ENCODE measurements around the gene HHIP. TPM values are rescaled to one million over a fixed set of nuclear protein-coding genes. Genes with fewer than 3 reads are reported as not detected.

Gene HHIP
- total RNA-seq, 1 experiment from 2014 or later, result 0.32 TPM

DNA sequence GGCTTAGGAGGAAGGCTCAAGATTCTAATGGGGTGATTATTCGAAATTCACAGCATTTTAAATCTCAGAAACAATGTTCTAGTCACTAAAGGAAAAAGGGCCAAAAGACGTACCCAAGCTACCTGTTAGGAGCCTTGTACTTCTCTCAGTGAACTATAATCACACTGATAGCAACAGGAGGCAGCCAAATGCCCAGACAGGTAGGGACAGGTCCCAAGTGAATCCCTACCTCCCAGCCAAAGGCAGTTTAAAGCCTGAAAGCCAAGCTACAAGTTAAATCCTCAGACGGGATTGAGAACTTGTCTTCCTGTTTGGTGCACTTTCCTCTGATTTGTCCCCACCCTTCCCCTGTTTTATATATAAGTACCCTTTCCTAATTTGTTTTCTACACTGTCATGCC is 24.3 kb upstream of the HHIP start:
- Mint-ChIP-seq H3K9me3 (ENCODE audit: unreplicated experiment) (no peaks in the 10 kb centered on the region), H3K4me1 (ENCODE audit: low read depth, unreplicated experiment) (no peaks in the 10 kb centered on the region), H3K27ac (ENCODE audit: unreplicated experiment) (no peak overlapping the region), H3K4me3 (ENCODE audit: unreplicated experiment) (no peak overlapping the region), H3K27me3 (ENCODE audit: insufficient read depth, unreplicated experiment) (peaks cover 2% of the 10 kb centered on the region), H3K36me3 (ENCODE audit: insufficient read depth, unreplicated experiment) (no peaks in the 10 kb centered on the region)
- ChIA-PET POLR2A (no interaction called here), CTCF (no interaction called here)
- Histone ChIP-seq H3K9me3 (no peaks in the 10 kb centered on the region), H3K36me3 (ENCODE audit: control insufficient read depth, insufficient read depth, low read length) (no peaks in the 10 kb centered on the region), H3K4me1 (no peaks in the 10 kb centered on the region), H3K4me3 (ENCODE audit: low read depth, low read length) (no peak overlapping the region), H3K27me3 (replicated peaks; ENCODE audit: control insufficient read depth, insufficient read depth, low read length) (no peaks in the 10 kb centered on the region)
- intact Hi-C loops (cut with micrococcal nuclease; ENCODE audit: unreplicated experiment), result no loop called here
- BruUV-seq (replicated peaks), result no TSS peak
- DNase-seq, result no peak
- TF ChIP-seq, protein P1, sequence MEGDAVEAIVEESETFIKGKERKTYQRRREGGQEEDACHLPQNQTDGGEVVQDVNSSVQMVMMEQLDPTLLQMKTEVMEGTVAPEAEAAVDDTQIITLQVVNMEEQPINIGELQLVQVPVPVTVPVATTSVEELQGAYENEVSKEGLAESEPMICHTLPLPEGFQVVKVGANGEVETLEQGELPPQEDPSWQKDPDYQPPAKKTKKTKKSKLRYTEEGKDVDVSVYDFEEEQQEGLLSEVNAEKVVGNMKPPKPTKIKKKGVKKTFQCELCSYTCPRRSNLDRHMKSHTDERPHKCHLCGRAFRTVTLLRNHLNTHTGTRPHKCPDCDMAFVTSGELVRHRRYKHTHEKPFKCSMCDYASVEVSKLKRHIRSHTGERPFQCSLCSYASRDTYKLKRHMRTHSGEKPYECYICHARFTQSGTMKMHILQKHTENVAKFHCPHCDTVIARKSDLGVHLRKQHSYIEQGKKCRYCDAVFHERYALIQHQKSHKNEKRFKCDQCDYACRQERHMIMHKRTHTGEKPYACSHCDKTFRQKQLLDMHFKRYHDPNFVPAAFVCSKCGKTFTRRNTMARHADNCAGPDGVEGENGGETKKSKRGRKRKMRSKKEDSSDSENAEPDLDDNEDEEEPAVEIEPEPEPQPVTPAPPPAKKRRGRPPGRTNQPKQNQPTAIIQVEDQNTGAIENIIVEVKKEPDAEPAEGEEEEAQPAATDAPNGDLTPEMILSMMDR (IDR thresholded peaks at IDR 0.05; ENCODE audit: insufficient read depth in 1 of 2, low read depth in 1 of 2, low read length in 1 of 2, severe bottlenecking in 1 of 2, unreplicated experiment in 1 of 2), result no peak

DNA sequence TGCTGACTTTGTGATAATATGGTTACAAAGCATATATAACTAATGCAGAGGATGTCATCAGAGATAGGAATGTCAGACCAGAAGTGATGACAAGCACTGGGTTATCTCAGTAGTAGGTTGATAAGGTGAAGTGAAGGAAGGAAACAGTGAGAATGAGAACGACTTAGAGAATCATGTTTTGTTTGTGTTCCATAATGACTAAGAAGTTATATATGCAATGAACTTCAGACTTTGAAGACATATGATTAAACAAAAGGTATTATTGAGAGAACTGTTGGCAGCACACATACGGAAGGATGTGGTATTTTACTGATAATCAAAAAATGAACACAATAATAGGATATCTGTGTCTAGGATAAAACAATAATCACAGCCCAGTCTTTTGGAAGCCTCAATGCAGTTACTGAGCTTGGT is 18.3 kb upstream of the HHIP start:
- DNase-seq, result no peak
- Mint-ChIP-seq H3K27me3 (ENCODE audit: insufficient read depth, unreplicated experiment) (peaks cover 2% of the 10 kb centered on the region), H3K4me3 (ENCODE audit: unreplicated experiment) (no peak overlapping the region), H3K9me3 (ENCODE audit: unreplicated experiment) (no peaks in the 10 kb centered on the region), H3K4me1 (ENCODE audit: low read depth, unreplicated experiment) (no peaks in the 10 kb centered on the region), H3K36me3 (ENCODE audit: insufficient read depth, unreplicated experiment) (no peaks in the 10 kb centered on the region), H3K27ac (ENCODE audit: unreplicated experiment) (no peak overlapping the region)
- H3K4me3 ChIP-seq (ENCODE audit: low read depth, low read length), result no peak overlapping the region
- no peaks in the 10 kb centered on the region for H3K36me3 ChIP-seq (ENCODE audit: control insufficient read depth, insufficient read depth, low read length)
- H3K9me3 ChIP-seq, result no peaks in the 10 kb centered on the region
- TF ChIP-seq, protein P1 (IDR thresholded peaks at IDR 0.05; ENCODE audit: insufficient read depth in 1 of 2, low read depth in 1 of 2, low read length in 1 of 2, severe bottlenecking in 1 of 2, unreplicated experiment in 1 of 2), result no peak
- intact Hi-C loops (cut with micrococcal nuclease; ENCODE audit: unreplicated experiment), result no loop called here
- BruUV-seq (replicated peaks), result no TSS peak
- H3K4me1 ChIP-seq, result peaks cover 10% of the 10 kb centered on the region; the same call in 1 of the 2 replicates
- no peaks in the 10 kb centered on the region for H3K27me3 ChIP-seq (replicated peaks; ENCODE audit: control insufficient read depth, insufficient read depth, low read length)
- ChIA-PET POLR2A (no interaction called here), CTCF (no interaction called here)

DNA sequence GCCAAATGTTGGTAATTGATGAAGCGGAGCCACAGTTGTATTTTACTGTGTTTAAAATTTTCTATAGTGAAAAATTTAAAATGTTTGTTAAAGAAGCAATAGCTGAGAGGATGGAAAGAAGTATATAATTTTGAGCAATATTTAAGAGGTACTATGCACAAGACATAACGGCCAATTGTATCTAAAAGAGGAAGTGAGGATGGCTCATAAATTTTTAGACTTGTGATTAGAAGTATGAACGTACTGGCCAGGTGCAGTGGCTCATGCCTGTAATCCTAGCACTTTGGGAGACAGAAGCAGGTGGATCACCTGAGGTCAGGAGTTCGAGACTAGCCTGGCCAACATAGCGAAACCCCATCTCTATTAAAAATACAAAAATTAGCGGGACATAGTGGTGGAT is 12.7 kb upstream of the HHIP start:
- Mint-ChIP-seq H3K27me3 (ENCODE audit: insufficient read depth, unreplicated experiment) (peaks cover 14% of the 10 kb centered on the region), H3K9me3 (ENCODE audit: unreplicated experiment) (no peaks in the 10 kb centered on the region), H3K36me3 (ENCODE audit: insufficient read depth, unreplicated experiment) (no peaks in the 10 kb centered on the region), H3K4me3 (ENCODE audit: unreplicated experiment) (no peak overlapping the region), H3K27ac (ENCODE audit: unreplicated experiment) (no peak overlapping the region), H3K4me1 (ENCODE audit: low read depth, unreplicated experiment) (no peaks in the 10 kb centered on the region)
- POLR2A ChIA-PET, result no interaction called here
- intact Hi-C loops (cut with micrococcal nuclease; ENCODE audit: unreplicated experiment), result no loop called here
- H3K4me3 ChIP-seq (ENCODE audit: low read depth, low read length), result no peak overlapping the region
- H3K9me3 ChIP-seq, result no peaks in the 10 kb centered on the region
- CTCF ChIA-PET, result no interaction called here
- TF ChIP-seq, protein P1 (IDR thresholded peaks at IDR 0.05; ENCODE audit: insufficient read depth in 1 of 2, low read depth in 1 of 2, low read length in 1 of 2, severe bottlenecking in 1 of 2, unreplicated experiment in 1 of 2), result no peak
- H3K4me1 ChIP-seq, result no peaks in the 10 kb centered on the region
- BruUV-seq (replicated peaks), result no TSS peak
- H3K27me3 ChIP-seq (replicated peaks; ENCODE audit: control insufficient read depth, insufficient read depth, low read length), result no peaks in the 10 kb centered on the region
- DNase-seq, result no peak
- H3K36me3 ChIP-seq (ENCODE audit: control insufficient read depth, insufficient read depth, low read length), result no peaks in the 10 kb centered on the region
